ENCODE data around the gene TTLL11. TPM values are rescaled to one million over a fixed set of nuclear protein-coding genes. Genes with fewer than 3 reads are reported as not detected.

TTLL11 gene
- total RNA-seq (2021; fragmentation: NEBNext Ultra II Directional; extraction: Animal tissue kit (Norgen Biotek cat#: 25700)) (0.80 and 0.86 TPM in 2 replicates), polyA plus RNA-seq (2011; rRNA removed) (0.56 and 0.97 TPM in 2 replicates), polyA minus RNA-seq (2011; rRNA and poly(A)+ RNA removed) (0.66 and 0.91 TPM in 2 replicates)
- 0.94 TPM for polyA plus RNA-seq (2011; cell fraction: cytosol; rRNA removed)
- 0.96 TPM for polyA plus RNA-seq (2011; cell fraction: nucleus; rRNA removed)
- 0.64 to 1.3 TPM (median 0.95 TPM) in 4 replicates for polyA plus RNA-seq (2012, experiment 1 of 2)
- 0.72 TPM for polyA plus RNA-seq (2012, experiment 2 of 2)
- 0.79 TPM for polyA plus RNA-seq (2013, experiment 1 of 2)
- polyA plus RNA-seq (2013, experiment 2 of 2): 0.96 TPM
- 1.2 TPM for polyA minus RNA-seq (2011; cell fraction: cytosol; rRNA and poly(A)+ RNA removed)
- 1.3 TPM for polyA minus RNA-seq (2011; cell fraction: nucleus; rRNA and poly(A)+ RNA removed)
- long read RNA-seq, experiment 1, partial matches to known transcripts: 0 of 1 reads
- long read RNA-seq, experiment 1, other reads (novel, unspliced or antisense): 1 of 1 reads
- long read RNA-seq, experiment 2: 0 reads

GRCh38 chr9:122092611-122093506 lies at the start of gene TTLL11:
TSS of gene TTLL11 (minus strand) at chr9:122093308. CDS start at chr9:122093148, 160 bp downstream.
- Histone ChIP-seq H4K5ac (ENCODE audit: insufficient read length, low read depth, low read length) (no peak within 1 kb of the TSS), H3K23me2 (ENCODE audit: low read depth, low read length) (peaks cover 9% of the 10 kb centered on the region; the same call in 1 of the 2 replicates), H3K27ac (ENCODE audit: low read depth, low read length) (no peak within 1 kb of the TSS), H2BK20ac (ENCODE audit: low read length) (no peak within 1 kb of the TSS), H3K4me2 (ENCODE audit: insufficient read depth in 1 of 2, low read depth in 2 of 2, low read length in 2 of 2) (peak within 1 kb of the TSS; percentile 47 to 72), H3K14ac (ENCODE audit: insufficient read length) (no peak within 1 kb of the TSS), H3K9me3 (ENCODE audit: insufficient read depth in 2 of 2, low read depth in 1 of 2, low read length in 1 of 2) (no peaks in the 10 kb centered on the region), H3K18ac (ENCODE audit: extremely low read depth, low read length) (no peak within 1 kb of the TSS; the same call in none of the 2 replicates), H2AK5ac (ENCODE audit: low read depth, low read length) (no peak within 1 kb of the TSS), H3K23ac (ENCODE audit: insufficient read length) (no peak within 1 kb of the TSS), H3K79me1 (ENCODE audit: low read depth, low read length) (no peaks in the 10 kb centered on the region), H4K91ac (replicated peaks; ENCODE audit: insufficient read length, low read length) (no peak within 1 kb of the TSS), H4K8ac (ENCODE audit: extremely low read depth, insufficient read depth, low read length) (peak within 1 kb of the TSS; percentile 45), H3K79me2 (ENCODE audit: control insufficient read depth in 1 of 2, insufficient read depth in 2 of 2, low read length in 2 of 2) (no peaks in the 10 kb centered on the region), H3K4me3 (ENCODE audit: extremely low read depth in 1 of 4, insufficient read depth in 2 of 4, low read depth in 3 of 4, low read length in 4 of 4) (peak within 1 kb of the TSS; percentile 49 to 77 (median 66)), H2AFZ (ENCODE audit: low read length) (peak within 1 kb of the TSS; percentile 82; the same call in 1 of the 2 replicates), H3K27me3 (replicated peaks in 1 of 4; ENCODE audit: control insufficient read depth in 3 of 4, extremely low read depth in 1 of 4, insufficient read depth in 3 of 4, low read length in 3 of 4) (peaks cover 0 to 19% (median 13%) of the 10 kb centered on the region in 4 experiments; a peak in 5 of 7 replicates), H2BK15ac (ENCODE audit: low read length) (no peak within 1 kb of the TSS), H3K4me1 (replicated peaks in 1 of 4; ENCODE audit: control insufficient read depth in 3 of 4, insufficient read depth in 4 of 4, low read length in 3 of 4) (peaks cover 0 to 6% (median 0%) of the 10 kb centered on the region in 4 experiments; a peak in 4 of 7 replicates), H3K4ac (replicated peaks; ENCODE audit: insufficient read length, low read depth, low read length) (no peak within 1 kb of the TSS), H2BK5ac (ENCODE audit: low read depth, low read length) (no peak within 1 kb of the TSS), H2BK120ac (replicated peaks; ENCODE audit: low read depth, low read length) (no peak within 1 kb of the TSS), H3K9ac (replicated peaks in 1 of 4; ENCODE audit: extremely low read depth in 1 of 4, low read depth in 3 of 4, low read length in 3 of 4) (peak within 1 kb of the TSS in 1 of 4 experiments; percentile 46; a peak in 3 of 7 replicates), H2BK12ac (ENCODE audit: low read depth, low read length) (no peak within 1 kb of the TSS), H3K36me3 (ENCODE audit: control insufficient read depth in 2 of 4, insufficient read depth in 4 of 4, low read length in 3 of 4) (no peaks in the 10 kb centered on the region), H3K56ac (replicated peaks; ENCODE audit: insufficient read length, low read depth, low read length) (no peak within 1 kb of the TSS), H4K20me1 (replicated peaks in 1 of 2; ENCODE audit: control insufficient read depth in 1 of 2, insufficient read depth in 2 of 2, low read length in 2 of 2) (no peaks in the 10 kb centered on the region)
- 5% methylated on average over 83 of the region's 98 CpGs; no CpG with 5 or more reads in 1 of the 2 experiments for WGBS, 2 experiments (ENCODE audit: extremely low coverage in 1 of 2, insufficient coverage in 1 of 2, insufficient read length in 1 of 2, insufficient replicate concordance in 2 of 2, low coverage in 1 of 2, low lambda C conversion rate in 2 of 2, missing lambda C conversion rate in 1 of 2)
- DNase-seq (ENCODE audit: low read depth in 1 of 2, low spot score in 2 of 2) (peak; percentile 49 to 95), FAIRE-seq (no peak)
- ChIA-PET CTCF (ENCODE audit: partially characterized antibody) (interaction anchor here (0.6 to 8.7 kb wide), 9 partner anchors 15 to 257 kb away, joined by 3 to 405 read pairs (median 3); no protein-coding TSS in a partner anchor), POLR2A (ENCODE audit: partially characterized antibody) (no interaction called here)
- TF ChIP-seq SRF (IDR thresholded peaks at IDR 0.05; ENCODE audit: low read depth, low read length) (0 out of 2 replicates have a peak, but pooled peaks have one; percentile 18), E2F6 (IDR thresholded peaks at IDR 0.05) (peak; percentile 50), ATF3 (IDR thresholded peaks at IDR 0.05; ENCODE audit: insufficient read depth, low read depth, low read length) (peak; percentile 94), MAX (IDR thresholded peaks at IDR 0.05) (peak; percentile 88), GTF2F1 (IDR thresholded peaks at IDR 0.05; ENCODE audit: borderline replicate concordance, low read depth, low read length) (no peak), SP1 (IDR thresholded peaks at IDR 0.05; ENCODE audit: low read depth, low read length) (peak; percentile 74; the same call in 1 of the 2 replicates)

Data from H1 (cell line).